Left lobe of liver (tissue), 2 donors: ENCODE measurements around the gene MCU. TPM values are rescaled to one million over a fixed set of nuclear protein-coding genes. Genes with fewer than 3 reads are reported as not detected.
A peak's percentile ranks its signal among the peaks of the same experiment; 100 is the strongest.

ENCODE experiments used
- ATAC-seq: fragments of 200-7000 bp; cut with Tn5 transposase; one replicate; pipeline ENCODE4 v1.9.1; 2020; ENCODE audit warnings: mild to moderate bottlenecking, moderate library complexity
- DNase-seq: peaks from one replicate; pipeline ENCODE4 v3.0.0-alpha.2; 2020; ENCODE audit warnings: low spot score
- total RNA-seq: library from RNA; stranded (reverse); gene quantifications from one replicate; pipeline ENCODE4 v1.2.1, GENCODE V29; 2021
- donor health status: DM: no; HTN: no; CAD: no; lungs with moderate emphysema.
- donor health status: DM: no; HTN: yes; CAD: no.

Gene MCU
- total RNA-seq, 1 donor from 2014 or later = 6.6 TPM

DNA sequence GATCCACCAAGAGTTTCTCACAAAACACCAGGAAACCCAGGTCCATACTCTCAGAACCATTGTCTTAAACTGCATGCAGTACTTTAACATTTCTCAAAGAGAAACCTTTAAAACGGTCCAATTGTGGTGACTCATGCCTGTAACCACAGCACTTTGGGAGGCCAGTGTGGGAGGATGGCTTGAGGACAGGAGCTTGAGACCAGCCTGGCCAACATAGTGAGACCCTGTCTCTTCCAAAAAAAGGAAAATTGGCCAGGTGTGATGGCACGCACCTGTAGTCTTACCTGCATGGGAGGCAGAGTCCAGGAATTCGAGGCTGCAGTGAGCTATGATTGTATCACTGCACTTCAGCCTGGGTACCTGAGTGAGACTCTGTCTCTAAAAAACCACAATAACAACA, 104.1 kb downstream of the MCU start:
- ATAC-seq = no peak
- DNase-seq = no peak

DNA sequence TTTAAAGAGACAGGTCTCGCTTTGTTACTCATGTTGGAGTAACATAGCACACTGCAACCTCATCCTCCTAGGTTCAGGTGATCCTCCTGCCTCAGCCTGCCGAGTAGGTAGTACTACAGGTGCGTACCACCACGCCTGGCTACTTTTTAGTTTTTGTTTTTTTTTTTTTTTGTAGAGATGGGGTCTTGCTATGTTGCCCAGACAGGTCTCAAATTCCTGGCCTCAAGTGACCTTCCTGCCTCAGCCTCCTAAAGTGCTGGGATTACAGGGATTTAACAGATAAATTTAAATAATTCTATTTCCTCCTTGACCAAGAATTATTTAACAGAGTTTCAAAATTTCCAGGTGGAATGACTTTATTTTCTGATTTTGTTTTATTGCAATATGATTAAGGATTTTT, 104.6 kb downstream of the MCU start:
- DNase-seq (no peak), ATAC-seq (no peak)

DNA sequence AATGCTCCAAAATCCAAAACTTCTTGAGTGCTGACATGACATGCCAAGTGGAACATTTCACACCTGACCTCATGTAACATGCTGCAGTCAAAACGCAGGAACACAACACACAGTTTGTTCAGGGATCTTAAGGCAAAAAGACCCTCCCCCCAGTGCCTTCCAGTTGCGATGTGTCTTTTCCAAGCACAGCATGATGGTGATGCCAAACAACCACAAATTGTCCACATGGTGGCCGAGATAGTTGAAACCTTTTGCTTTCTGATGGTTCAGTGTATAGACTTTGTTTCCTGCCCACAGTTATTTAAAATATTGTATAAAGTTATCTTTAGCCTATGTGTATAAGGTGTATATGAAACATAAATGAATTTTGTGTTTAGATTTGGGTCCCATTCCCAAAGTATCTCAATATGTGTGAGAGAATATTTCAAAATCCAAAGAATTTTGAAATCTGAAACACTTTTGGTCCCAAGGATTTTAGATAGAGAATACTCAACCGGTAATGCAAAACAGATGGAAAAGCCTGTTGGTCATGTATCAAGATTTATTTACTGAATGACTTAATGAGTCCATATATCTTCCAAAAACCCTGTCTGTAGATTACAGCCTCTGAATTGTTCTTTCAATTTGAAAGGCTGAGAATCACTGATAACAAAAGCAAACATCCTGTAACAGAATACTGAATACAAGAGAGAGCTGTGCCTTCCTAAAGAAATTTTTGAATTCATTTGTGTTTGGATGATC, 108.2 kb downstream of the MCU start:
- no peak for DNase-seq
- ATAC-seq = no peak

DNA sequence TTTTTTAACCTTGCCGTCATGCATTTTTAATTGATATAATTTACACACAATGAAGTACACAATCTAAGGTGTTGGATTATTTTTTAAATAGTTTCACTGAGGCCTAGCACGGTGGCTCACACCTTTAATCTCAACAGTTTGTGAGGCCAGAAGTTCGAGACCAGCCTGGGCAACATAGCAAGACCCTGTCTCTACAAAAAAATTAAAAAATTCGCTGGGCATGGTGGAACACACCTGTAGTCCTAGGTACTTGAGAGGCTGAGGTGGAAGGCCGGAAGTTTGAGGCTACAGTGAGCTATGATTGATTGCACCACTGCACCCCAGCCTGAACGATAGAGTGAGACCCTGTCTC, 108.8 kb downstream of the MCU start:
- DNase-seq = no peak
- no peak for ATAC-seq

DNA sequence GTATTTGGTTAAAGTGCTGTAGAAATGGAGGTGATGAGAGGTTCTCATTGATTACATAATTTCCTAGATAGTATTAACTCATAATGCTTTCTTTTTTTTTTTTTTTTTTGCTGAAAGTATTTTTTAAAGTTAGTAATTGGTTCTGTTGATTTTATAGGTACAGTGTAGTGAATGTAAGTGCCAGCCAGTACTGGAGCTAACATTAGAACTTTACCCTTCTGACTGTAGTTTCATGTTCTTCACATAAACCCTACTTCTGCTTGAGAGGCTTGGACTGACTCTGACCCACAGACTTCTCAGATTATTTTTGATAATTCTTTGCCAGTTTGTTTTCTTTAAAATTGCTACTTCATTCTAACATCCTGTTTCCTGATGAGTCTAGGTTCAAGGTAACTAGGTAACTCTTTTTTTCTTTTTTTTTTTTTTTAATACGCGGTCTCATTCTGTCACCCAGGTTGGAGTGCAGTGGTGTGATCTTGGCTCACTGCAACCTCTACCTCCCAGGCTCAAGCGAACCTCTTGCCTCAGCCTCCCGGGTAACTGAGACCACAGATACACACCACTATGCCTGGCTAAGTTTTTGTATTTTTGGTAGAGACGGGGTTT, 109.4 kb downstream of the MCU start:
- DNase-seq = no peak
- no peak for ATAC-seq

DNA sequence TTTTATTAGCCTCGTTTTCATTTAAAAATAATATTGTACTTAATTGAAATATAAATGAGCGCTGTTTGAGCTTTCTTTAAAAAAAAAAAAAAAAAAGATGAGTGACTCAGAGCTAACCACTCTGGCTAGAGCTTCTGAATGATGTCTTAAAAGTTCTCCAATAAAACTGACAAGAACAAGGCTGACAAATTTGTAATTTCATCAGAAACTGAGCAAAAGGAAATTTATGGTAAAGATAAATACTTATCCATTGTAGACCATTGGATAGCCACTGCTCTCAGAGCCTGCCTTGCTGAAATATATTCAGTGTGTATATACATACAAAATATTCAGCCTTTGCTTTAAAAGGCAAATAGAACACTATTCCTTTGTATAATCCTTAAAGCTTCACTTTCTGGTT, 110.4 kb downstream of the MCU start:
- DNase-seq = no peak
- ATAC-seq = no peak

DNA sequence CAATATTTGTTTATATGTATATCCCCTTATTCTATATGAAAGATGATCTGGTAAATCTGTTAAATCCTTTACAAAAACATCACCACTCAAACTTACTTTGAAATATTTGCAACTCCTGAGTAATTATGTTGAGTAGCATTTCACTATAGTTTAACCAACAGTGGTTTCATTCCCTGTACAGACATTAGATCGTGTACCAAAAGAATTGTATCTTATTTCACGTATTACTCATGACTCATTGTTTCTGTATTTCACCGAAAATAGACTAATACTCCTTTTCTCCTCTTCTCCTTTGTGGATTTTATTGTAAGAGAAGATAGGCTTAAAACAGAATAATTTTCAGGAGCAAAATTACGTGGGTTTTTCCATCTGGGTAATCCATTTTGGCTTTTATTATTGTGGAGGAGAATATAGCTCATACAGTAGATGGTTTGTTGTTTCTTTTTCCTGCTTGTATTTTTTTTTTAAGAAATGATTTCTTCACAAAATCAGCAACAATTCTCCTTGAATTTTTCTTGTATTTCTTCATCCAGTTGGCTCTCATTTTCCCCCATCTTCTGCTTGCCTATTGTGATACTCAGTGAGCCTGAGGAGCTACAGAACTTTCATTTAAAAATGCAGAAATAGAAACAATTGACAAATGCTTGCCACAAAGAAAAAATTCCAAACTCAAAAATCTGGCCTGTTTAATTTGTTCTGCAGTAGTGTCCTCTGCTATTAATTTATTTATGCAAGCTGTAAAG, 111.0 kb downstream of the MCU start:
- DNase-seq (no peak), ATAC-seq (no peak)

DNA sequence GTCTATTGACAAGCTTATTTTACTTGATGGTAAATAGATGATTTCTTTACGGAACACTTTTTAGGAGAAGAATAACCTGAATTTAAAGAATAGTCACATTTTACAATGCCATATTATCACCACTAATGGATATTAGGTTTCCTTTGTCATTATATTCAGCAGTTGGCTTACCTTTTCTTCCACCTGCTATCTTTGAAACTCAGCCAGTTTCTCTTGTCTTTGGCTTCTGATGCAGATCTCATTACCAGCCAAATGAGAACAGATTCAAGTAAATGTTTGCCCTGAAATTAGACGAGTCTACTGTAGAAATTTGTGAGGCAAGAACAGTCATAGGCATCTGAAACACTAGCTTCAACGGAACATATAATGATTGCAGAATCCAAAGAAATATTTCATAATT, 116.1 kb downstream of the MCU start:
- no peak for DNase-seq
- ATAC-seq = no peak

DNA sequence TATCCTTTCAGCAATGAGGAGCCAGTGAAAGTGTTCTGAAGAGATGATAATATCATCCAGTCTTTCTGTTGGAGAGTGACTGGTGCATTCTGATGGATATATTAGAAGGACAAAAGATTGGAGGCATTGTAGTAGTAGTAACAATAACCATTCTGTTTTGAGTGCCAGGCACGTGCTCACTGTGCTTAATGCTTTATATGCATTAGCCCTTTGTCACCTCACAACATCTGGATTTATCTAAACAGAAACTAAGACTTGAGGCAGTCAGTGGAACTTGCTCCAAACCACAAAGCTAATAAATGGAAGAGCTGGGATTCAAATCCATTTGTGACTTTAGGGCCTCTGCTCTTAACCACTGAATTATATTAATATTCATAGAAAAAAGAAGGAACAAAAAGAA, 117.1 kb downstream of the MCU start:
- DNase-seq (no peak), ATAC-seq (no peak)

DNA sequence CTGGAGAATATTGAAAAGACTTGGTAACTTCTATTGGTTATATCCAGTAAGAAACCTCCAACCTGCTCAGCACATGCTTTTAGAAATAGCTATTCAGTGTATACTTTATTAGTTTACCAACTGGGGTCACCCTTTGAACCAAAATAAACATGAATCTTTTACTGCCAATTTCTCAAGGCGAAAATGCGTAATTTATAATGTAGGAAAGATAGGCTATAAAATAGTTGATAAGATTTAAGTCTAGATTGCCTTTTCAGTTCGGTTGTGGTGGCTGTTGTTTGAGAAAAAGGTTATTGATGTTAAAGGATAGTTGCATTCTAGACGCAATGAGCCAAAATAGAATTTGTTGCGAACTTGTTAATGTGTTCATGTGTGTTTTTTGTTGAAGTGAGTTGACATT, 119.0 kb downstream of the MCU start:
- ATAC-seq = no peak
- DNase-seq = no peak

DNA sequence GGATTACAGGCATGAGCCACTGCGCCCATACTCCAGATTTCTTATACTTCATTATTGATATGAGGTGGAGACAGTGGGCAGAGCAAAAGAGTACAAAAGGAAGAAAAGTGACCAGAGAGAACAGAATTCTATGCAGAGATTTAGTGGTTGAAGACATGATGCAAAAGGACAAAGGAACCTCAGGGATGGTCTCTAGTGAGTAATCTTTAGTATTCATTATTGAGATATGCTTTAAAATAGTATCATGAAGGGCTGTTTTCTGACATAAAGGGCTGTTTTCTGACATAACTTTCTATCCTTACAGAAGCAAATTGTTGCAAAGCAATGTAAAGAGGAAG, 120.4 kb downstream of the MCU start:
- DNase-seq = no peak
- ATAC-seq = no peak

DNA sequence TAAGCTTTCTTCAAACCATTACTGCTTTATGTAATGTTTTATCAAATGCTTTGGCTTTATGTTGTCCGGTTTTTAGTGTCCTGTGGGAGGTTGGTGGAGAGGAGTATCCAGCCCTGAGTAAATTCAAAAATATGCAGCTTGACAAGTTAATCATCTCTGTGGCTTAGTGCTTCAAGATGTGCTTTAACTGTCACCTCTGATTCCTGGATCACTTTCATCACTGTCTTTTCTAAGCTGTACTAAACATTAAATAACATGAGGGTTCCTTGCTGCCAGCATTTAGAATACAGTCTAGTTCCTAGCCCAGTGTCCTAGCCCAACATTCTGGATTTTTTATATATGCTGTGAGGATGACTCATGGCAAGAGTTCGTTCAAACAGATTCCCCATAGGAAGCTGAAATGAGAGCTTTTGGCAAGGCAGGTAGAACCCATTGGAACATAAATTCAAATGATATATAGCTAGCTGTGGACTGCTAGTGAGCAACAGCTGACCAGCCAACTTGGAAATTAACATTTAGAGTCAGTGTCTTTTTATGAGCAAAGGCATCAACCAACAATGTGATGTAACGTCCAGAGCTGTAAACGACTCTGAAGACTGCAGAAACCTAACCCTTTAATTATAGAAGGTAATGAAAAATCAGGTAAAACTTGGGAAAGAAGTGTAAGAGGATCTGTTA, 120.9 kb downstream of the MCU start:
- ATAC-seq = no peak

DNA sequence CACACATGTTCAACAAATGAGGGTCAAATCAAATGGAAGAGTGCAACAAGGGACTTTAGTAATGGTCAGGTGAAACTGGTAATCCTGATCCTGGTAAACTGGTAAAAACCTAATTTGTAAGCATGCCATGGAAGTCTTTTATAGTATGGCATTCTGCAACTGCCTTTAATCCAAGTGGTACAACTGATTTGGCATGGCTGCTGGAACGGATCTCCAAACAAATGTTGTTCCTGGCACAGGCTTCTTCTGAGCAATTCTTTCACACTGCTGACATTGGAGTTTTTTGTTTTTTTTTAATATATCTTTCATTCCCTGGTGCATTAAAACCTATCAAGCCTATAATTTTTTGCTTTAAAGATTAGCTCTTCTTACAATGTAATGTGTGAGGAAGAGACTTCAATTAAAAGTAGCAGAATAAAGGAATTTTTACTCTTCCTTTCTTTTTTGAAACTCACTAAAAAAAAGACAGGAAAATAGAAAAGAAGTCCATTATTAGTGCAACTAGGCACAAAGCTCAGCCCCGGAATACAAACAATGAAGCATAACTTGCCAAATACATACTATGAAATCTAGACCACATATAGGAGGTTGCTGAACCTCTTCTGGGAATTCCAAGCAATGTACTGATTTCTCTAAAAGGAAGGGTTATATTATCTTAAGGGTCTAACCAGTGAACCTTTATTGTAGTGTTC, 122.3 kb downstream of the MCU start:
- DNase-seq (no peak), ATAC-seq (peak; percentile 56)

More for the DNA sequence above, 120.9 kb downstream of the MCU start:
- no peak for DNase-seq

DNA sequence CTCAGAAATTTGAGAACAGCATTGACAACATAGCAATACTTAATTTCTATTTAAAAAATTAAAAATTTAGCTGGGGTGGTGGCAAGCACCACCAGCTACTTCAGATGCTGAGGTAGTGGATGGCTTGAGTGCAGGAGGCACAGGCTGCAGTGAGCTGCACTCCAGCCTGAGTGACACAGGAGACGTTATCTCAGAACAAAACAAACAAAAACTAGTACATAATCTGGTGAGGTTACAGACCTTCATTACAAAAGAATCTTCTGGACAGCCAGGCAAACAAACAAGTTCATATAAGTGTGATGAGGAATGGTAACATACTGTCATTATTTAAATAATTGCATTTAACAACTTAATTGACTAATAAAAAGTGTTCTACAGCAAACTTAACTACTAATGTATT, 124.6 kb downstream of the MCU start:
- DNase-seq = no peak
- ATAC-seq = peak; percentile 74

DNA sequence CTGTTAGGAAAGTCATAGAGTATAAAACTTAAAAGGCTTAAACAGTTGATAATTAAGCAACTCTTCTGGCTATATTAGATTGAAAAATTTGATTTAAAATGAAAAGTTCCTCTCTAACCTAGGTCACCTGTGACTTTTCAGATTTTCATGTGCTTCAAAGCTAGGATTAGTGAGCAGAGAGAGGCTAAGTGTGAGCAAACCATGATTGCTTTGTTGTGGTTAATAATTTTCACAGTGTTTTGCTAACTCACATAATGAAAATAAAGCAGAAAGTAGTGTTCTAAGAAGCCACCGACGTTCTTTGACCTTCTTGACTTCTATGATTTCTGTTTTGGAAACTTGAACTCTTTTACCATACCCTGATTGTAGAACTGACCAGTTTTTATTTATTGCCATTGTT, 126.1 kb downstream of the MCU start:
- ATAC-seq = no peak

DNA sequence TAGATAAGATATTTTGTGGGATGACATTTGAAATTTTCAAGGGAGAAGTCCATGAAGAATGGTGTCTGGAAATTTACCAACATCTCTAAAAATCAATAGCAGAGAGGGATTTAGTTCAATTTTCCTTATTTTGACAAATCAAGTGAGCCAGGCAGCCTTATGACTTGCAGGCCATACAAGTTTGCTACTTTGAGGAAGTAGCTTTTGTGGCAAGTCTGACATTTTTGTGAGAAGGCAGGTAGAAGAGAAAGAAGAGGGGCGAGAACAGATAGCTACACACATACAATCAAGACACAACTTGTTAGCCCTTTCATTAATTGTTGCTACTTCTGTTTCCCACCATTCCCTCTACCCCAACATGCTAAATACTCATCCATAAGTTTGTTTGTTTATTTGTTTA, 127.1 kb downstream of the MCU start:
- ATAC-seq (no peak), DNase-seq (no peak)

More for the DNA sequence above, 126.1 kb downstream of the MCU start:
- DNase-seq = no peak

DNA sequence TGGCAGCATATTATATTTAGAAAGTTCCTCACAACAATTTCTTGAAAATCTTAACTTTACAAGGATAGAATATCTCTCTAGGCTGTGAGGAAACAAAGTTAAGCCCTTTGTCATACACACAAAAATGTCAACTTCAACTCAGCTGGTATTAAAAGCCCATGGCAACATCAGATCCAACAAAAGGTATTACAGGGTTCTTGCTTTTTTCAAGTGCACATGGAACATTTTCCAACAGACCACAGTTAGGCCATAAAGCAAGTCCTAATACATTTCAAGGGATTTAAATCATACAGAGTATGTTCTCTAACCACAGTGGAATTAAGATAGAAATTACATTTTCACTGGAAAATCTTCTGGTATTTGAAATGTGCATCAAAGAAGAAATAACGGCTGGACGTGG, 129.7 kb downstream of the MCU start:
- DNase-seq (no peak), ATAC-seq (no peak)

DNA sequence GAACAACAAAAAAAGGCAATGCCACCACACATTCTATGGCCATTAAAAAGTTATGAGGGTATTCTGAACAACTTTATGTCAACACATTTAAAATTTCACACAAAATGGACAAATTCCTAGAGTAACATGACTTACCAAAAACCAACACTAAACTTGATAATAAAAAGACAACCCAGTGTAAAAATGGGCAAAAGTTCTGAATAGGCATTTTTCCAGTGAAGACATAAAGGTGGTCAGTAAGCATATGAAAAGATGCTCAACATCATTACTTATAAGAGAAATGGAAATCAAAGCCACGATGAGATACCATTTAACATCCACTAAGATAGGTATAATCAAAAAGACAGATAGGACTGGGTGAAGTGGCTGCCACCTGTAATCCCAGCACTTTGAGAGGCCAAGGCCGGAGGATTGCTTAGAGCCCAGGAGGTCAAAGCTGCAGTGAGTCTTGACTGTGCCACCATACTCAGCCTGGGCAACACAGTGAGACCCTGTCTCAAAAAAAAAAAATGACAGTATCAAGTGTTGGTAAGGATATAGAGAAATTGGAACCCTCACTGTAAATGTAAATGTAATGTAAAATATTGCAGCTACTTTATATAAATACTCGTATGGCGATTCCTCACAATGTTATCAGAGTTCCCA, 130.5 kb downstream of the MCU start:
- DNase-seq (no peak), ATAC-seq (no peak)

DNA sequence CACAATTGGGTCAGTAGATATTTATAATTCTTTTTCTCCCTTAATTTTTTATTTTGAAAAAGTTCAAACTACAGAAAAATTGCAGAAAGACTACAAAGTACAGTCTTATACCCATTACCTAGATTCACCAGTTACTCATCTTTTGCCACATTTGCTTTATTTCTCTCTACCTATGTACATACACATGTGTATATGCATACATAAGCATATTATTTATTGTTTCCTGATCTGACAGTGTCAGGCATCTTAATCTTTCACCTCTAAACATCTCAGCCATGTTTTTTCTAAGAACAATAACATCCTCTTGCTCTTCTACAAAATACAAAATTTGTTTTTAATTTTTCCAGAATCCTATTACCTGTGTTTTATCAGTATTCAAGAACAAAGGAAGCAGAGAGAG, 133.2 kb downstream of the MCU start:
- DNase-seq (no peak), ATAC-seq (no peak)

DNA sequence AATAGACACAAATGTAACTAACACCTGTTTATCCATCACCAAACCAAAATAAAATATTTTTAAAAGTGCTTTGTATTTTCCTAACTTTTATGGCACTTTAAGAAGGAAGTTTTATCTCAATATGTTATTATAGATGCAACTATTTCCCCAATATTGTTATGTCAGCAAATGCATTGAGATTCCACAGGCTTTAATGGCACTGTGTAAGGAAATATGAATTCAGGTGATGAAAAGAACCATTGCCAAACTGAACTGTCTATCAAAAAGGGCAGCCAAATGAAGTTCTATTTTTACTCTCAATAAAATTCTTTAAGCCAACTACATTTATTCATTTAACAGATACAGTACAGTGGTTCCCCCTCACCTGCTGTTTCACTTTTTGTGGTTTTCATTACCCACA, 134.4 kb downstream of the MCU start:
- ATAC-seq (no peak), DNase-seq (no peak)

DNA sequence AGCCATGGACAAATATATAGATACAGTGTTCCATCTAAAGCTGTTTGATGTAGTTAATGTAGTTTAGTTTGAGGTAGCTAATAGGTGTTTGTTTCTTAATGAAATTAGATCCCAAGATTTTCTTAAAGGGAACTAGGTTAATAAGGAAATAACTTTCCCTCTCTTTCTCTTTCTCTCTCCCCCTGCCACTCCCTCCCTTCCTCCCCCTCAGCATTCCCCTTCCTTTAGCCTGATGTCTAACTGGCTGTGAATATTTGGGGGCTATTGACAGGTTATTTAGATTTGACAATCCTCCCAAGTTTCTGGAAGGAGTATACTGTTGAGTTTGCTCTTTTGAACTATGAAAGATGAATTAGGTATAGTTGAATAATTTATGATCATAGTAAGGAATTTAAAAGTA, 136.4 kb downstream of the MCU start:
- no peak for DNase-seq
- no peak for ATAC-seq
